ENCODE data around the gene MRTFA. TPM values are rescaled to one million over a fixed set of nuclear protein-coding genes. Genes with fewer than 3 reads are reported as not detected.
"Not testable (repeated sequence)": the region's sequence is repeated elsewhere in the genome, so short reads cannot be mapped to it uniquely, and the experiment has no call there.

Gene MRTFA
- total RNA-seq, 6 donors from 2014 or later = 47.9 to 178 (median 61.3) TPM

GRCh38 chr22:40510631-40511364 lies 125.7 kb downstream of the MRTFA start:
- ATAC-seq (ENCODE audit: low FRiP score in 2 of 2) (no peak), DNase-seq (no peak)
- H3K4me1 ChIP-seq = peaks cover 32 to 56% (median 47%) of the 10 kb centered on the region in 4 donors
- no peak overlapping the region for H3K4me3 ChIP-seq
- H3K27ac ChIP-seq = peak overlapping the region; percentile 59 to 86 (median 72)
- TF ChIP-seq POLR2AphosphoS5 (IDR thresholded peaks at IDR 0.05) = no peak
- TF ChIP-seq, protein P1, sequence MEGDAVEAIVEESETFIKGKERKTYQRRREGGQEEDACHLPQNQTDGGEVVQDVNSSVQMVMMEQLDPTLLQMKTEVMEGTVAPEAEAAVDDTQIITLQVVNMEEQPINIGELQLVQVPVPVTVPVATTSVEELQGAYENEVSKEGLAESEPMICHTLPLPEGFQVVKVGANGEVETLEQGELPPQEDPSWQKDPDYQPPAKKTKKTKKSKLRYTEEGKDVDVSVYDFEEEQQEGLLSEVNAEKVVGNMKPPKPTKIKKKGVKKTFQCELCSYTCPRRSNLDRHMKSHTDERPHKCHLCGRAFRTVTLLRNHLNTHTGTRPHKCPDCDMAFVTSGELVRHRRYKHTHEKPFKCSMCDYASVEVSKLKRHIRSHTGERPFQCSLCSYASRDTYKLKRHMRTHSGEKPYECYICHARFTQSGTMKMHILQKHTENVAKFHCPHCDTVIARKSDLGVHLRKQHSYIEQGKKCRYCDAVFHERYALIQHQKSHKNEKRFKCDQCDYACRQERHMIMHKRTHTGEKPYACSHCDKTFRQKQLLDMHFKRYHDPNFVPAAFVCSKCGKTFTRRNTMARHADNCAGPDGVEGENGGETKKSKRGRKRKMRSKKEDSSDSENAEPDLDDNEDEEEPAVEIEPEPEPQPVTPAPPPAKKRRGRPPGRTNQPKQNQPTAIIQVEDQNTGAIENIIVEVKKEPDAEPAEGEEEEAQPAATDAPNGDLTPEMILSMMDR (IDR thresholded peaks at IDR 0.05) = no peak
- TF ChIP-seq EP300 (IDR thresholded peaks at IDR 0.05) = no peak
- TF ChIP-seq POLR2A (IDR thresholded peaks at IDR 0.05) = no peak
- WGBS, 2 donors = 54 to 66% methylated on average over 4 of the region's 4 CpGs
- H3K27me3 ChIP-seq = no peaks in the 10 kb centered on the region
- no peaks in the 10 kb centered on the region for H3K36me3 ChIP-seq
- H3K9me3 ChIP-seq = no peaks in the 10 kb centered on the region

- Histone ChIP-seq H3K27ac (peak overlapping the region; percentile 59 to 86 (median 72)), H3K36me3 (no peaks in the 10 kb centered on the region), H3K9me3 (no peaks in the 10 kb centered on the region), H3K27me3 (no peaks in the 10 kb centered on the region), H3K4me1 (peaks cover 32 to 56% (median 48%) of the 10 kb centered on the region in 4 donors), H3K4me3 (no peak overlapping the region)
- DNase-seq (peak in 1 of 2 donors; percentile 46), ATAC-seq (ENCODE audit: low FRiP score in 2 of 2) (peak; percentile 70 to 84)
- 20 to 31% methylated on average over 4 of the region's 4 CpGs for WGBS, 2 donors
- TF ChIP-seq POLR2AphosphoS5 (IDR thresholded peaks at IDR 0.05) = peak in 1 of 2 donors; percentile 3
- TF ChIP-seq, protein P1 (IDR thresholded peaks at IDR 0.05) = no peak
These were observed 127.0 kb downstream of the MRTFA start for GRCh38 chr22:40509401-40510134.

DNA sequence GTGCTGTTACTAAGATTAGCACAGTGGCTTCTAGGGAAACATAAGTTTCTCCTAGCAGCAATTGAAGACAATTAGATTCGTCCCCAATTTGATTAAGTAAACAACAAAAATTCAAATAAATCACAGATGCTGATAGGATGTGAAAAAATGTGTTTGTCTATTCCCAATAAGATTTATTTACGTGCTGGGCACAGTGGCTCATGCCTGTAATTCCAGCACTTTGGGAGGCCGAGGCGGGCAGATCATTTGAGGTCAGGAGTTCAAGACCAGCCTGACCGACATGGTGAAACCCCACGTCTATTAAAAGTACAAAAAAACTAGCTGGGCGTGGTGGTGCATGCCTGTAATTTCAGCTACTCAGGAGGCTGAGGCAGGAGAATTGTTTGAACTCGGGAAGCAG lies 128.5 kb downstream of the MRTFA start:
- not testable (repeated sequence) for H3K36me3 ChIP-seq; DNase-seq; H3K27me3 ChIP-seq; H3K4me3 ChIP-seq; H3K9me3 ChIP-seq; ATAC-seq (ENCODE audit: low FRiP score in 2 of 2)
- 45 to 67% methylated on average over 8 of the region's 8 CpGs for WGBS, 2 donors
- Histone ChIP-seq H3K4me1 (peaks cover 32 to 56% (median 48%) of the 10 kb centered on the region in 4 donors), H3K27ac (peak overlapping the region in 1 of 4 donors; percentile 4)

GRCh38 chr22:40507491-40507890 lies 129.0 kb downstream of the MRTFA start:
- Histone ChIP-seq H3K4me3 (no peak overlapping the region), H3K36me3 (no peaks in the 10 kb centered on the region), H3K9me3 (no peaks in the 10 kb centered on the region), H3K27ac (peak overlapping the region in 1 of 4 donors; percentile 41), H3K27me3 (no peaks in the 10 kb centered on the region), H3K4me1 (peaks cover 32 to 56% (median 47%) of the 10 kb centered on the region in 4 donors)
- DNase-seq (no peak), ATAC-seq (ENCODE audit: low FRiP score in 2 of 2) (no peak)
- TF ChIP-seq EP300 (IDR thresholded peaks at IDR 0.05) (no peak), POLR2AphosphoS5 (IDR thresholded peaks at IDR 0.05) (no peak), POLR2A (IDR thresholded peaks at IDR 0.05) (no peak)
- TF ChIP-seq, protein P1 (IDR thresholded peaks at IDR 0.05) = no peak
- WGBS, 2 donors = 93% methylated on average over 6 of the region's 6 CpGs

DNA sequence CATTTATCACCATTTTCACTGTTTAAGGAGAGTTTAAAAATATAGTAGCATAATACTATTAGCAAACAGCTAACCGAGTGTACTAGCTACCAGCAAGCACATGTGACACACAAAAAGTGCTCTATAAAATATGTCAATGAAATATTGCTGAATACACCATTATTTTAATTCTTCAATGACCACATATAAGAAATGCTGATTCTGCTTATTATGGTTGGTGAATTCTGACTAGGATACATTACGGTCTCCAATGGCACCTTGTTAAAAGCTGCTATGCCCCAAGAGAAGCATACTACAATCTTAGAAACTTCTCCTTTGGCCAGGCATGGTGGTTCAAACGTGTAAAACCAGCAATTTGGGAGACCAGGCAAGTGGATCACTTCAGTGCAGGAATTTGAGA lies 129.8 kb downstream of the MRTFA start:
- DNase-seq (no peak), ATAC-seq (ENCODE audit: low FRiP score in 2 of 2) (no peak)
- Histone ChIP-seq H3K4me3 (no peak overlapping the region), H3K27me3 (no peaks in the 10 kb centered on the region), H3K4me1 (peaks cover 32 to 49% (median 45%) of the 10 kb centered on the region in 4 donors), H3K9me3 (no peaks in the 10 kb centered on the region), H3K27ac (peak overlapping the region in 1 of 4 donors; percentile 41), H3K36me3 (no peaks in the 10 kb centered on the region)
- 80 to 81% methylated on average over 3 of the region's 3 CpGs for WGBS, 2 donors
- TF ChIP-seq POLR2AphosphoS5 (IDR thresholded peaks at IDR 0.05) (no peak), POLR2A (IDR thresholded peaks at IDR 0.05) (no peak), EP300 (IDR thresholded peaks at IDR 0.05) (no peak)
- TF ChIP-seq, protein P1 (IDR thresholded peaks at IDR 0.05) = no peak
